IMR-90 (cell line): ENCODE results near the gene NTF3. TPM values are rescaled to one million over a fixed set of nuclear protein-coding genes. Genes with fewer than 3 reads are reported as not detected.

Experiments used
- ATAC-seq: fragments of 200-7000 bp; cut with Tn5 transposase; 2 replicates; pipeline ENCODE4 v1.9.1; 2020; ENCODE audit warnings: low read depth, mild to moderate bottlenecking, moderate library complexity
- BruUV-seq: library from RNA; stranded (reverse); fragments of 400-500 nt; replicated peaks from 2 replicates; lab custom pipeline; 2021; lab: Mats Ljungman, UMichigan
- CTCF ChIA-PET: fragments of 300-600 bp; formaldehyde crosslinking; extraction: SDS; loops from one replicate; lab custom pipeline; 2021; ENCODE audit warnings: antibody characterized with exemption; lab: Yijun Ruan, JAX
- POLR2A ChIA-PET: fragments of 300-600 bp; sonication (Branson Sonifier 250); formaldehyde crosslinking; loops from one replicate; lab custom pipeline; 2022; ENCODE audit warnings: antibody characterized with exemption; ENCODE audit not compliant: unreplicated experiment; lab: Charles Lee
- DNase-seq: peaks from one replicate; pipeline ENCODE4 v3.0.0; 2013
- H2AFZ ChIP-seq: replicated peaks from 2 replicates; pipeline ENCODE3; 2013; ENCODE audit warnings: low read length, mild to moderate bottlenecking; ENCODE audit not compliant: poor library complexity
- H2AK5ac ChIP-seq: 2 replicates; pipeline ENCODE4 v1.6.1; 2013; ENCODE audit warnings: low read depth, low read length, inconsistent platforms
- H2AK9ac ChIP-seq: replicated peaks from 2 replicates; pipeline ENCODE3; 2013; ENCODE audit warnings: mild to moderate bottlenecking, low read depth, low read length, moderate library complexity; ENCODE audit not compliant: poor library complexity
- H2BK120ac ChIP-seq: 2 replicates; pipeline ENCODE4 v1.6.1; 2013; ENCODE audit warnings: low read depth, low read length, inconsistent platforms
- H2BK15ac ChIP-seq: 3 replicates; pipeline ENCODE4 v1.6.1; 2013; ENCODE audit warnings: low read depth, low read length, inconsistent platforms
- H2BK20ac ChIP-seq: 2 replicates; pipeline ENCODE4 v1.6.1; 2013; ENCODE audit warnings: low read depth, mild to moderate bottlenecking, inconsistent platforms, low read length, moderate library complexity
- H2BK5ac ChIP-seq: 2 replicates; pipeline ENCODE4 v1.6.1; 2013; ENCODE audit warnings: mild to moderate bottlenecking, low read depth, low read length, inconsistent platforms; ENCODE audit not compliant: poor library complexity, severe bottlenecking
- H3K14ac ChIP-seq: replicated peaks from 2 replicates; pipeline ENCODE4 v1.6.1; 2013; ENCODE audit warnings: low read depth, low read length, inconsistent platforms
- H3K18ac ChIP-seq: 2 replicates; pipeline ENCODE4 v1.6.1; 2013; ENCODE audit warnings: low read depth, low read length, control low read depth
- H3K23ac ChIP-seq: 2 replicates; pipeline ENCODE4 v1.6.1; 2013; ENCODE audit warnings: low read depth, low read length, inconsistent platforms
- H3K27ac ChIP-seq: 2 replicates; pipeline ENCODE4 v1.5.1; 2013; ENCODE audit warnings: mild to moderate bottlenecking, control low read depth, low read length; ENCODE audit not compliant: insufficient read depth
- H3K27me3 ChIP-seq: 2 replicates; pipeline ENCODE4 v1.6.1; 2013; ENCODE audit warnings: low read length; ENCODE audit not compliant: control insufficient read depth, insufficient read depth
- H3K36me3 ChIP-seq: 2 replicates; pipeline ENCODE4 v1.6.1; 2013; ENCODE audit warnings: low read length, mixed read lengths; ENCODE audit not compliant: control insufficient read depth, insufficient read depth
- H3K4ac ChIP-seq: 2 replicates; pipeline ENCODE4 v1.6.1; 2013; ENCODE audit warnings: low read depth, low read length, inconsistent platforms
- H3K4me1 ChIP-seq: 2 replicates; pipeline ENCODE4 v1.6.1; 2013; ENCODE audit warnings: low read length, mixed read lengths; ENCODE audit not compliant: control insufficient read depth, insufficient read depth
- H3K4me2 ChIP-seq: 2 replicates; pipeline ENCODE4 v1.6.1; 2013; ENCODE audit warnings: low read depth, mild to moderate bottlenecking, control low read depth, low read length, moderate library complexity
- H3K4me3 ChIP-seq: 2 replicates; pipeline ENCODE4 v1.5.1; 2013; ENCODE audit warnings: low read depth, mild to moderate bottlenecking, control low read depth, low read length, moderate library complexity; ENCODE audit not compliant: insufficient read depth
- H3K56ac ChIP-seq: 2 replicates; pipeline ENCODE4 v1.6.1; 2013; ENCODE audit warnings: low read length, inconsistent platforms; ENCODE audit not compliant: insufficient read depth; ENCODE audit errors: extremely low read depth
- H3K79me1 ChIP-seq, 2 experiments: 2 replicates each; pipeline ENCODE4 v1.6.1; 2013; ENCODE audit warnings: low read length in 2 of 2, inconsistent platforms in 1 of 2, low read depth in 1 of 2
- H3K9ac ChIP-seq: 2 replicates; pipeline ENCODE4 v1.6.1; 2013; ENCODE audit warnings: low read depth, low read length, control low read depth
- H3K9me1 ChIP-seq: 2 replicates; pipeline ENCODE4 v1.6.1; 2013; ENCODE audit warnings: low read length, inconsistent platforms; ENCODE audit not compliant: insufficient read depth
- H3K9me3 ChIP-seq: 2 replicates; pipeline ENCODE4 v1.6.1; 2013; ENCODE audit warnings: low read length; ENCODE audit not compliant: control insufficient read depth, insufficient read depth
- H4K20me1 ChIP-seq: 2 replicates; pipeline ENCODE4 v1.6.1; 2013; ENCODE audit warnings: low read length, inconsistent platforms; ENCODE audit not compliant: insufficient read depth
- H4K5ac ChIP-seq: 2 replicates; pipeline ENCODE4 v1.6.1; 2013; ENCODE audit warnings: mild to moderate bottlenecking, low read depth, low read length, control low read depth
- H4K8ac ChIP-seq, 2 experiments: 2 replicates each; pipeline ENCODE4 v1.6.1; 2013; ENCODE audit warnings: low read depth in 2 of 2, low read length in 2 of 2, control low read depth in 1 of 2, inconsistent platforms in 1 of 2
- H4K91ac ChIP-seq: 2 replicates; pipeline ENCODE4 v1.6.1; 2013; ENCODE audit warnings: low read depth, low read length, inconsistent platforms; ENCODE audit not compliant: insufficient read depth
- BHLHE40 ChIP-seq: fragments of 150-350 bp; IDR thresholded peaks from 2 replicates; pipeline ENCODE4 v1.6.1; 2016; ENCODE audit warnings: mild to moderate bottlenecking, low read depth, low read length
- CHD1 ChIP-seq: IDR thresholded peaks from 2 replicates; pipeline ENCODE4 v1.6.1; 2012; ENCODE audit warnings: low read depth, low read length, improper control_type of control experiment
- CTCF ChIP-seq: conservative IDR thresholded peaks from 2 replicates; pipeline ENCODE4 v1.5.1; 2012; ENCODE audit warnings: mild to moderate bottlenecking, low read depth, low read length, improper control_type of control experiment
- ELK1 ChIP-seq: fragments of 150-350 bp; IDR thresholded peaks from 2 replicates; pipeline ENCODE4 v1.6.1; 2016; ENCODE audit warnings: low read depth, mild to moderate bottlenecking, low read length, moderate library complexity, borderline replicate concordance
- MAFK ChIP-seq: IDR thresholded peaks from 2 replicates; pipeline ENCODE4 v1.6.1; 2012; ENCODE audit warnings: low read depth, low read length, improper control_type of control experiment
- MAZ ChIP-seq: IDR thresholded peaks from 2 replicates; pipeline ENCODE4 v1.6.1; 2012; ENCODE audit warnings: low read depth, mild to moderate bottlenecking, low read length, improper control_type of control experiment, moderate library complexity, borderline replicate concordance
- MXI1 ChIP-seq: IDR thresholded peaks from 2 replicates; pipeline ENCODE4 v1.6.1; 2012; ENCODE audit warnings: low read depth, mild to moderate bottlenecking, low read length, moderate library complexity, borderline replicate concordance
- NFE2L2 ChIP-seq: fragments of 150-350 bp; IDR thresholded peaks from 2 replicates; pipeline ENCODE4 v1.6.1; 2016; ENCODE audit warnings: low read depth, mild to moderate bottlenecking, low read length
- RAD21 ChIP-seq: IDR thresholded peaks from 2 replicates; pipeline ENCODE4 v1.6.1; 2012; ENCODE audit warnings: low read length, improper control_type of control experiment
- RCOR1 ChIP-seq: IDR thresholded peaks from 2 replicates; pipeline ENCODE4 v1.6.1; 2012; ENCODE audit warnings: mild to moderate bottlenecking, low read length, improper control_type of control experiment; ENCODE audit not compliant: insufficient replicate concordance
- RFX5 ChIP-seq: IDR thresholded peaks from 2 replicates; pipeline ENCODE4 v1.8.0; 2012; ENCODE audit warnings: low read depth, mild to moderate bottlenecking, low read length, moderate library complexity
- SMC3 ChIP-seq: fragments of 150-350 bp; IDR thresholded peaks from 2 replicates; pipeline ENCODE4 v1.6.1; 2016; ENCODE audit warnings: low read depth, mild to moderate bottlenecking, antibody characterized with exemption, low read length, moderate library complexity
- USF2 ChIP-seq: fragments of 150-350 bp; IDR thresholded peaks from 2 replicates; pipeline ENCODE4 v1.6.1; 2017; ENCODE audit warnings: mild to moderate bottlenecking, antibody characterized with exemption, low read length, low read depth
- WGBS, 2 experiments: methylation state at CpG; one replicate each; pipeline versions ENCODE4 v1.1.5 to v1.1.7; 2013; ENCODE audit warnings: missing lambda C conversion rate in 2 of 2; ENCODE audit not compliant: insufficient read length in 1 of 2; ENCODE audit errors: extremely low coverage in 2 of 2; 5-methylcytosine and 5-hydroxymethylcytosine counted together
- dilution Hi-C: fragments of 300-500 bp; cut with HindIII; formaldehyde crosslinking; loops from one replicate; pipeline ENCODE4 v1.14.3; 2018; ENCODE audit warnings: low sequenced_read_pairs; ENCODE audit not compliant: unreplicated experiment
- in situ Hi-C: fragments of 300-500 bp; cut with MboI; formaldehyde crosslinking; loops from 3 replicates; pipeline ENCODE4 v1.14.3; 2019; ENCODE audit warnings: low sequenced_read_pairs, inconsistent platforms, mixed read lengths
- intact Hi-C: fragments of 100-400 bp; cut with micrococcal nuclease; formaldehyde crosslinking; loops from 2 replicates; pipeline ENCODE4 v1.10.0; 2022
- polyA plus RNA-seq, 3 experiments: library from polyadenylated mRNA; depleted of rRNA; stranded (reverse); fragments of >200 nt; gene quantifications; 2 replicates each; pipeline ENCODE4 v1.2.3, GENCODE V29; 2012; ENCODE audit warnings: low replicate concordance in 1 of 3
- total RNA-seq: library from RNA; depleted of rRNA; stranded (reverse); fragments of >200 nt; gene quantifications from 2 replicates; pipeline ENCODE4 v1.2.3, GENCODE V29; 2012

Gene NTF3
- total and polyA plus RNA-seq, 2 of the 4 experiments (the other 2 are of a cell fraction), result 12.2 to 32.4 TPM

- Histone ChIP-seq H3K27ac (no peak overlapping the region), H3K18ac (no peak overlapping the region), H3K9me1 (no peaks in the 10 kb centered on the region), H4K8ac (no peak overlapping the region), H4K5ac (no peak overlapping the region), H3K9me3 (peaks cover 3% of the 10 kb centered on the region), H4K20me1 (no peaks in the 10 kb centered on the region), H3K23ac (no peak overlapping the region), H3K36me3 (no peaks in the 10 kb centered on the region), H2AK5ac (no peak overlapping the region), H3K56ac (no peak overlapping the region), H2BK5ac (no peak overlapping the region), H2AFZ (no peak overlapping the region), H3K4me2 (no peak overlapping the region), H3K4me1 (peaks cover 2% of the 10 kb centered on the region; the same call in 1 of the 2 replicates), H3K9ac (no peak overlapping the region), H4K91ac (no peak overlapping the region), H3K14ac (no peak overlapping the region), H2BK120ac (no peak overlapping the region), H3K4me3 (no peak overlapping the region), H3K27me3 (peaks cover 10% of the 10 kb centered on the region), H3K4ac (no peak overlapping the region), H2BK15ac (no peak overlapping the region), H2AK9ac (no peak overlapping the region), H2BK20ac (no peak overlapping the region), H3K79me1 (no peaks in the 10 kb centered on the region)
- no peak for TF ChIP-seq SMC3
- no peak for TF ChIP-seq RFX5
- no peak for TF ChIP-seq MAFK
- TF ChIP-seq MXI1, result no peak
- TF ChIP-seq RCOR1, result no peak
- TF ChIP-seq RAD21, result no peak
- no peak for TF ChIP-seq ELK1
- TF ChIP-seq MAZ, result no peak
- no peak for TF ChIP-seq BHLHE40
- no peak for TF ChIP-seq CTCF
- no peak for TF ChIP-seq USF2
- no peak for TF ChIP-seq CHD1
- TF ChIP-seq NFE2L2, result no peak
- in situ Hi-C loops, result no loop called here
- ATAC-seq (no peak), DNase-seq (no peak)
- BruUV-seq, result no TSS peak
- ChIA-PET CTCF (no interaction called here), POLR2A (no interaction called here)
- 60% methylated on average over 1 of the region's 8 CpGs; no CpG with 5 or more reads in 1 of the 2 experiments for WGBS, 2 experiments
- dilution Hi-C loops, result no loop called here
- intact Hi-C loops, result no loop called here
Observed at GRCh38 chr12:5537771-5538170, 105.9 kb downstream of the NTF3 start.
